Loucy (cell line): Measurements from ENCODE around the gene MAPK1.

Experiments used
- CTCF ChIP-seq: fragments of 200-600 bp; sonication (generic); conservative IDR thresholded peaks from 2 replicates; pipeline ENCODE4 v1.5.1; 2014; ENCODE audit warnings: mild to moderate bottlenecking, antibody characterized with exemption, low read length
- EZH2phosphoT487 ChIP-seq: fragments of 200-600 bp; IDR thresholded peaks from 2 replicates; pipeline ENCODE4 v1.6.1; 2018; ENCODE audit warnings: antibody characterized with exemption, mild to moderate bottlenecking, moderate library complexity, borderline replicate concordance

DNA sequence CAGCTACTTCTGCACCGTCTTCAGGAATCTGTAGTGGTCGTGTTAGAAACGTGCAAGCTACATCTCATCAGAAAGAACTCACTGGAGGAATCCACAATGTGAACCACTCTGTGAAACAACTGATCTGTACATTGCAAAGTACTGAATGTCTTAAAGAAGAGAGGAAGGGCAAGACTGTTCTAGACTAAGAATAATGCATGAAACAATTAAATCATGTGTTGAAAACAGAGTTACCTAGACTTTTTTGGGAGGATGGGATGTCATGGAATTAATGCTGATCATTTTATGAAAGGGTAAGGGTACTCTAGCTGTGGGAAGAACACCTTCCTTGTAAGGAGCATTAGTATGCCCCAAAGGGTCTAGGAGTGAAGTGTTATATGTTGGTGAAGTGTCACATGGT, 71.2 kb downstream of the MAPK1 start:
- TF ChIP-seq CTCF (no peak), EZH2phosphoT487 (no peak)
